H9 (cell line): ENCODE measurements around the gene THSD4. TPM values are rescaled to one million over a fixed set of nuclear protein-coding genes. Genes with fewer than 3 reads are reported as not detected.

Source experiments
- DNase-seq: peaks from one replicate; pipeline ENCODE4 v3.0.0-alpha.2; 2017
- H2AFZ ChIP-seq: one replicate; pipeline ENCODE4 v1.6.1; 2013; ENCODE audit warnings: mild to moderate bottlenecking, low read length, control low read depth, moderate library complexity
- H2AK5ac ChIP-seq: 2 replicates; pipeline ENCODE4 v1.6.1; 2013; ENCODE audit warnings: low read length, control low read depth, mixed read lengths; ENCODE audit not compliant: insufficient read length
- H2BK120ac ChIP-seq: one replicate; pipeline ENCODE4 v1.6.1; 2013; ENCODE audit warnings: low read depth, mild to moderate bottlenecking, low read length, control low read depth, inconsistent platforms; ENCODE audit not compliant: poor library complexity, severe bottlenecking
- H2BK12ac ChIP-seq: 2 replicates; pipeline ENCODE4 v1.6.1; 2013; ENCODE audit warnings: low read length, control low read depth, mixed read lengths, low read depth; ENCODE audit not compliant: insufficient read length
- H2BK15ac ChIP-seq: 2 replicates; pipeline ENCODE4 v1.6.1; 2013; ENCODE audit warnings: low read depth, low read length, control low read depth
- H2BK20ac ChIP-seq: one replicate; pipeline ENCODE4 v1.6.1; 2013; ENCODE audit warnings: low read depth, mild to moderate bottlenecking, low read length, control low read depth, inconsistent platforms; ENCODE audit not compliant: poor library complexity, severe bottlenecking
- H2BK5ac ChIP-seq: 2 replicates; pipeline ENCODE4 v1.6.1; 2013; ENCODE audit warnings: low read length, control low read depth, mixed read lengths; ENCODE audit not compliant: insufficient read length
- H3K14ac ChIP-seq: 2 replicates; pipeline ENCODE4 v1.6.1; 2013; ENCODE audit warnings: low read length, control low read depth; ENCODE audit not compliant: insufficient read depth
- H3K18ac ChIP-seq: 2 replicates; pipeline ENCODE4 v1.6.1; 2013; ENCODE audit warnings: low read depth, mild to moderate bottlenecking, mixed read lengths, low read length, control low read depth; ENCODE audit not compliant: insufficient read length
- H3K23ac ChIP-seq: 2 replicates; pipeline ENCODE4 v1.6.1; 2013; ENCODE audit warnings: low read length, control low read depth, mixed read lengths, low read depth; ENCODE audit not compliant: insufficient read length
- H3K23me2 ChIP-seq: 2 replicates; pipeline ENCODE4 v1.6.1; 2013; ENCODE audit warnings: low read depth, mild to moderate bottlenecking, mixed read lengths, low read length, control low read depth; ENCODE audit not compliant: insufficient read length, poor library complexity, severe bottlenecking
- H3K27ac ChIP-seq: 2 replicates; pipeline ENCODE4 v1.5.1; 2013; ENCODE audit warnings: low read length, control low read depth, mixed read lengths, low read depth; ENCODE audit not compliant: insufficient read length
- H3K27me3 ChIP-seq: 2 replicates; pipeline ENCODE4 v1.6.1; 2013; ENCODE audit warnings: low read length, control low read depth, inconsistent platforms; ENCODE audit not compliant: insufficient read depth
- H3K4ac ChIP-seq: 2 replicates; pipeline ENCODE4 v1.6.1; 2013; ENCODE audit warnings: low read depth, mild to moderate bottlenecking, control low read depth, inconsistent platforms, low read length, moderate library complexity
- H3K4me1 ChIP-seq: 2 replicates; pipeline ENCODE4 v1.6.1; 2013; ENCODE audit warnings: low read length, control low read depth, inconsistent platforms; ENCODE audit not compliant: insufficient read depth
- H3K4me2 ChIP-seq: 2 replicates; pipeline ENCODE4 v1.6.1; 2013; ENCODE audit warnings: low read length, control low read depth, mixed read lengths; ENCODE audit not compliant: insufficient read length, insufficient read depth
- H3K56ac ChIP-seq: 2 replicates; pipeline ENCODE4 v1.6.1; 2013; ENCODE audit warnings: low read depth, mild to moderate bottlenecking, mixed read lengths, low read length, control low read depth; ENCODE audit not compliant: insufficient read length
- H3K79me1 ChIP-seq: 2 replicates; pipeline ENCODE4 v1.6.1; 2013; ENCODE audit warnings: low read depth, mild to moderate bottlenecking, moderate library complexity, low read length, control low read depth, inconsistent platforms; ENCODE audit not compliant: insufficient read depth, poor library complexity, severe bottlenecking
- H3K79me2 ChIP-seq: 2 replicates; pipeline ENCODE4 v1.6.1; 2013; ENCODE audit warnings: low read length, control low read depth, inconsistent platforms; ENCODE audit not compliant: insufficient read depth
- H3K9ac ChIP-seq: 2 replicates; pipeline ENCODE4 v1.6.1; 2013; ENCODE audit warnings: low read length, control low read depth, mixed read lengths; ENCODE audit not compliant: insufficient read length; ENCODE audit errors: extremely low read depth
- H3K9me3 ChIP-seq: one replicate; pipeline ENCODE4 v1.6.1; 2013; ENCODE audit warnings: low read depth, low read length, inconsistent platforms; ENCODE audit not compliant: control insufficient read depth
- H3T11ph ChIP-seq: one replicate; pipeline ENCODE4 v1.6.1; 2013; ENCODE audit warnings: mild to moderate bottlenecking, low read length, control low read depth, inconsistent platforms
- H4K20me1 ChIP-seq: one replicate; pipeline ENCODE4 v1.6.1; 2013; ENCODE audit not compliant: control insufficient read depth, insufficient read length, insufficient read depth
- H4K5ac ChIP-seq: 2 replicates; pipeline ENCODE4 v1.6.1; 2013; ENCODE audit warnings: low read depth, mild to moderate bottlenecking, mixed read lengths, low read length, control low read depth; ENCODE audit not compliant: insufficient read length
- H4K8ac ChIP-seq: replicated peaks from 2 replicates; pipeline ENCODE4 v1.6.1; 2013; ENCODE audit warnings: low read length, control low read depth, mixed read lengths, low read depth; ENCODE audit not compliant: insufficient read length
- H4K91ac ChIP-seq: 2 replicates; pipeline ENCODE4 v1.6.1; 2013; ENCODE audit warnings: low read depth, mild to moderate bottlenecking, moderate library complexity, mixed read lengths, low read length, control low read depth; ENCODE audit not compliant: insufficient read length
- H3K27ac Mint-ChIP-seq, 3 experiments: 2 replicates in 2 of 3; 3 replicates in 1 of 3; pipeline ENCODE4 v1.8.0; 2020 to 2021; ENCODE audit warnings: mixed read lengths in 3 of 3, mild to moderate bottlenecking in 1 of 3, moderate library complexity in 1 of 3
- H3K27me3 Mint-ChIP-seq: 2 replicates; pipeline ENCODE4 v1.8.0; 2021; ENCODE audit warnings: low read depth, mild to moderate bottlenecking, moderate library complexity, mixed read lengths
- H3K36me3 Mint-ChIP-seq, 3 experiments: 2 replicates in 2 of 3; 3 replicates in 1 of 3; pipeline ENCODE4 v1.8.0; 2020 to 2021; ENCODE audit warnings: low read depth in 3 of 3, mixed read lengths in 3 of 3; ENCODE audit not compliant: insufficient read depth in 1 of 3
- H3K4me1 Mint-ChIP-seq, 2 experiments: 2 replicates each; pipeline ENCODE4 v1.8.0; 2020; ENCODE audit warnings: mixed read lengths in 2 of 2
- H3K4me3 Mint-ChIP-seq, 2 experiments: 2 replicates in 1 of 2; 3 replicates in 1 of 2; pipeline ENCODE4 v1.8.0; 2020 to 2021; ENCODE audit warnings: mild to moderate bottlenecking in 2 of 2, mixed read lengths in 2 of 2, moderate library complexity in 1 of 2
- H3K9me3 Mint-ChIP-seq, 2 experiments: 2 replicates in 1 of 2; 3 replicates in 1 of 2; pipeline ENCODE4 v1.8.0; 2020; ENCODE audit warnings: mild to moderate bottlenecking in 2 of 2, mixed read lengths in 2 of 2, moderate library complexity in 1 of 2
- CTCF ChIP-seq: fragments of 200-600 bp; sonication (generic); conservative IDR thresholded peaks from 3 replicates; pipeline ENCODE4 v1.8.0; 2021; ENCODE audit warnings: antibody characterized with exemption, mild to moderate bottlenecking
- WGBS: extraction: QIAGEN DNeasy Blood & Tissue Kit; methylation state at CpG from one replicate; pipeline ENCODE4 v1.1.7; 2013; ENCODE audit warnings: missing lambda C conversion rate, low lambda C conversion rate, mixed read lengths; ENCODE audit not compliant: insufficient read length; ENCODE audit errors: extremely low coverage; 5-methylcytosine and 5-hydroxymethylcytosine counted together
- total RNA-seq: library from RNA; stranded (reverse); gene quantifications from 2 replicates; pipeline ENCODE4 v1.2.1, GENCODE V29; 2021

The THSD4 gene
- total RNA-seq, 1 experiment from 2014 or later = 5.5 TPM

GRCh38 chr15:71658036-71658435, 542.8 kb downstream of the THSD4 start:
- Histone ChIP-seq H3K9me3 (no peaks in the 10 kb centered on the region), H3K4ac (no peak overlapping the region)

More at GRCh38 chr15:71658036-71658435, 542.8 kb downstream of the THSD4 start:
- no peak overlapping the region for H2BK20ac ChIP-seq
- H3K4me2 ChIP-seq = no peak overlapping the region
- H2BK12ac ChIP-seq = no peak overlapping the region
- H3K23ac ChIP-seq = no peak overlapping the region
- H3K79me1 ChIP-seq = no peaks in the 10 kb centered on the region
- Mint-ChIP-seq H3K27ac (no peak overlapping the region), H3K27me3 (no peaks in the 10 kb centered on the region), H3K4me1 (peaks cover 0 to 9% of the 10 kb centered on the region in 2 experiments; a peak in 2 of 4 replicates), H3K36me3 (no peaks in the 10 kb centered on the region), H3K9me3 (no peaks in the 10 kb centered on the region), H3K4me3 (no peak overlapping the region)
- H2BK15ac ChIP-seq = no peak overlapping the region
- no peaks in the 10 kb centered on the region for H3K27me3 ChIP-seq
- TF ChIP-seq CTCF = no peak
- H2BK5ac ChIP-seq = no peak overlapping the region
- H2AFZ ChIP-seq = no peak overlapping the region
- no peak for DNase-seq
- H3K23me2 ChIP-seq = no peaks in the 10 kb centered on the region
- H3K14ac ChIP-seq = no peak overlapping the region
- H4K5ac ChIP-seq = no peak overlapping the region
- no peak overlapping the region for H3K9ac ChIP-seq
- H3K56ac ChIP-seq = no peak overlapping the region
- H3K27ac ChIP-seq = no peak overlapping the region
- no peak overlapping the region for H2BK120ac ChIP-seq
- H3K18ac ChIP-seq = no peak overlapping the region
- no peak overlapping the region for H4K8ac ChIP-seq
- no peaks in the 10 kb centered on the region for H4K20me1 ChIP-seq
- no peaks in the 10 kb centered on the region for H3K79me2 ChIP-seq
- H2AK5ac ChIP-seq = no peak overlapping the region
- no peak overlapping the region for H3T11ph ChIP-seq
- no CpG with 5 or more reads among the region's 7 CpGs for WGBS
- H3K4me1 ChIP-seq = no peaks in the 10 kb centered on the region
- no peak overlapping the region for H4K91ac ChIP-seq
